AG04450 (cell line): ENCODE data around the gene AGPAT2. TPM values are rescaled to one million over a fixed set of nuclear protein-coding genes. Genes with fewer than 3 reads are reported as not detected.
"Not testable (repeated sequence)": the region's sequence is repeated elsewhere in the genome, so short reads cannot be mapped to it uniquely, and the experiment has no call there.

Experiments used
- CTCF ChIA-PET: fragments of 300-600, 350-600 bp; formaldehyde crosslinking; extraction: SDS; loops from one replicate; lab custom pipeline; 2022; ENCODE audit warnings: antibody characterized with exemption, inconsistent platforms; lab: Charles Lee
- POLR2A ChIA-PET: fragments of 350-600 bp; formaldehyde crosslinking; extraction: SDS; loops from one replicate; lab custom pipeline; 2021; ENCODE audit warnings: antibody characterized with exemption, inconsistent platforms; lab: Yijun Ruan, JAX
- DNase-seq: peaks from one replicate; pipeline ENCODE4 v3.0.0-alpha.2; 2011; ENCODE audit warnings: low read depth, low spot score
- H3K27ac ChIP-seq: one replicate; pipeline ENCODE4 v1.5.1; 2012; ENCODE audit warnings: low read depth, low read length, control low read depth
- H3K27me3 ChIP-seq: one replicate; pipeline ENCODE4 v1.6.0; 2012; ENCODE audit warnings: low read length; ENCODE audit not compliant: control insufficient read depth, insufficient read depth
- H3K4me3 ChIP-seq: 2 replicates; pipeline ENCODE4 v1.5.1; 2011; ENCODE audit warnings: mild to moderate bottlenecking, low read depth, low read length, control low read depth
- H3K9me3 ChIP-seq: 2 replicates; pipeline ENCODE4 v1.5.1; 2012; ENCODE audit warnings: low read length; ENCODE audit not compliant: control insufficient read depth, insufficient read depth
- polyA plus RNA-seq: library from polyadenylated mRNA; depleted of rRNA; stranded (reverse); fragments of >200 nt; gene quantifications from 2 replicates; pipeline ENCODE4 v1.2.3, GENCODE V29; 2011
- TF ChIP-seq, protein P1 (sequence below): IDR thresholded peaks from 2 replicates; pipeline ENCODE4 v1.5.1; 2011; ENCODE audit warnings: low read depth, low read length, control low read depth, inconsistent platforms

AGPAT2 gene
- polyA plus RNA-seq, 1 experiment = 24.4 TPM

DNA sequence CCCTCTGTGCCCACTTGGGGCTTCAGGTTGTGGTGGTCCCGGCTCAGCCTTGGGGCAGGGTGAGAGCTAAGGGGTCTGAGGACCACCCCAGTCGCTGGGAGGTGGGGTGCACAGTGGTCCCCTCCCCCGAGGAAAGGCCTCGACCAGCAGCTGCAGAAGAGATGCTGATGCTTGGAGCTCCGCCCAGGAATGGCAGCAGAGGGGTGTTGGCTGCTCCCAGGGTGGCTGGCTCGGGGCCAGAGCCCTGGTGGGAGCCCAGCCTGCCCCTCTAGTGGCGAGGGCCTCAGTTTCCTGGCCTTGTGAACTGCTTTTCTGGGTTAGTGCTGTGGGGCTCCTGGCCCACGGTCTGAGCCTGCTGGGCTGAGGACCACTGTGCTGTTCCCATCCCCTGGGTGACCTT lies 26.3 kb upstream of the AGPAT2 start:
- no peak overlapping the region for H3K4me3 ChIP-seq
- CTCF ChIA-PET = no interaction called here
- POLR2A ChIA-PET = interaction anchor here (1.1 to 2.1 kb wide), 2 partner anchors 13 to 15 kb away, joined by 3 to 14 read pairs; no protein-coding TSS in a partner anchor

DNA sequence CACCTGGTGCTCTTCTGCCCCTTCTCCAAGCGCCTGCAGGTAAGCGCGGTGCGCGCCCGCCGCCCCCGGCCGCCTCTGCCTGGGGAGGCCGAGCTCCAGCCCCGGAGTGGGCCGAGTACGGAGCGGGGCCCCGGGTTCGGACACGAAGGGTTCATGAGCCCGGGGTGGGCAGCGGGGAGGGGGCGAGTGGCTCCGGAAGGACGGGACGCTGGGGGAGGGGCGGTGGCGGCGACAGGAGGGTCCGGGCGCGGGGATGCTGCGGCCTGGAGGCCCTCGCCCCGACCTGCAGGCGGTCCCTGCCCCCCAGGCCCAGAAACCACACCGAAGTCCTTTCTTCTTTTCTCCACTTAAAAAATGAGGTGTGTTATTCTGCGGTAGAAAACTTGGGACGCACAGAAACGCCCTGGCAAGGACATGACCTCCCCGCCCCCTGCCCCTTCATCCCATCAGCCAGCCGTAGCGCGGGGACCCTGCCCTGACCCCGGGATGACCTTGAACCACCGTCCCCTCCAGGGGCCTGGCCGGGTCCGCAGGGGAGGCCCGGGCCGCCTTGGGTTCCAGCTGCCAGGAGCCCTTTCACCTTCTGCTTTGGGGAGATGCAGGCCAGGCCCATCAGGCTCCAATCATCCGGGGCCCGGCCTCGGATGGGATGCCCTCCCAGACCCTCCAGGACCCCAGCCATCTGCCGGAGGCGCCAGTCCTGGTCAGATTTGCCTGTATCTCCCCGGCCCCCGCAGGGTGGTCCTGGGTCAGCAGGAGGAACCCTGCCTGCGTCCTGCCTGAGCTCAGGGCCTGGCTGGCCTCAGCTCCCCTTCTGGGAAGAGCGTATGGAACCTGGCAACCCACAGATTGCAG lies 25.7 kb upstream of the AGPAT2 start:
- peaks cover 16% of the 10 kb centered on the region for H3K27me3 ChIP-seq
- DNase-seq = no peak
- ChIA-PET POLR2A (interaction anchor here (1.1 to 2.1 kb wide), 2 partner anchors 14 to 15 kb away, joined by 3 to 14 read pairs; no protein-coding TSS in a partner anchor), CTCF (no interaction called here)
- TF ChIP-seq, protein P1, sequence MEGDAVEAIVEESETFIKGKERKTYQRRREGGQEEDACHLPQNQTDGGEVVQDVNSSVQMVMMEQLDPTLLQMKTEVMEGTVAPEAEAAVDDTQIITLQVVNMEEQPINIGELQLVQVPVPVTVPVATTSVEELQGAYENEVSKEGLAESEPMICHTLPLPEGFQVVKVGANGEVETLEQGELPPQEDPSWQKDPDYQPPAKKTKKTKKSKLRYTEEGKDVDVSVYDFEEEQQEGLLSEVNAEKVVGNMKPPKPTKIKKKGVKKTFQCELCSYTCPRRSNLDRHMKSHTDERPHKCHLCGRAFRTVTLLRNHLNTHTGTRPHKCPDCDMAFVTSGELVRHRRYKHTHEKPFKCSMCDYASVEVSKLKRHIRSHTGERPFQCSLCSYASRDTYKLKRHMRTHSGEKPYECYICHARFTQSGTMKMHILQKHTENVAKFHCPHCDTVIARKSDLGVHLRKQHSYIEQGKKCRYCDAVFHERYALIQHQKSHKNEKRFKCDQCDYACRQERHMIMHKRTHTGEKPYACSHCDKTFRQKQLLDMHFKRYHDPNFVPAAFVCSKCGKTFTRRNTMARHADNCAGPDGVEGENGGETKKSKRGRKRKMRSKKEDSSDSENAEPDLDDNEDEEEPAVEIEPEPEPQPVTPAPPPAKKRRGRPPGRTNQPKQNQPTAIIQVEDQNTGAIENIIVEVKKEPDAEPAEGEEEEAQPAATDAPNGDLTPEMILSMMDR = no peak
- H3K27ac ChIP-seq = no peak overlapping the region
- H3K4me3 ChIP-seq = peak overlapping the region; percentile 44
- no peaks in the 10 kb centered on the region; the same call in 1 of the 2 replicates for H3K9me3 ChIP-seq

More for the DNA sequence above, 26.3 kb upstream of the AGPAT2 start:
- H3K9me3 ChIP-seq = no peaks in the 10 kb centered on the region; the same call in 1 of the 2 replicates
- H3K27ac ChIP-seq = no peak overlapping the region
- DNase-seq = no peak
- TF ChIP-seq, protein P1 = no peak
- H3K27me3 ChIP-seq = peaks cover 16% of the 10 kb centered on the region

DNA sequence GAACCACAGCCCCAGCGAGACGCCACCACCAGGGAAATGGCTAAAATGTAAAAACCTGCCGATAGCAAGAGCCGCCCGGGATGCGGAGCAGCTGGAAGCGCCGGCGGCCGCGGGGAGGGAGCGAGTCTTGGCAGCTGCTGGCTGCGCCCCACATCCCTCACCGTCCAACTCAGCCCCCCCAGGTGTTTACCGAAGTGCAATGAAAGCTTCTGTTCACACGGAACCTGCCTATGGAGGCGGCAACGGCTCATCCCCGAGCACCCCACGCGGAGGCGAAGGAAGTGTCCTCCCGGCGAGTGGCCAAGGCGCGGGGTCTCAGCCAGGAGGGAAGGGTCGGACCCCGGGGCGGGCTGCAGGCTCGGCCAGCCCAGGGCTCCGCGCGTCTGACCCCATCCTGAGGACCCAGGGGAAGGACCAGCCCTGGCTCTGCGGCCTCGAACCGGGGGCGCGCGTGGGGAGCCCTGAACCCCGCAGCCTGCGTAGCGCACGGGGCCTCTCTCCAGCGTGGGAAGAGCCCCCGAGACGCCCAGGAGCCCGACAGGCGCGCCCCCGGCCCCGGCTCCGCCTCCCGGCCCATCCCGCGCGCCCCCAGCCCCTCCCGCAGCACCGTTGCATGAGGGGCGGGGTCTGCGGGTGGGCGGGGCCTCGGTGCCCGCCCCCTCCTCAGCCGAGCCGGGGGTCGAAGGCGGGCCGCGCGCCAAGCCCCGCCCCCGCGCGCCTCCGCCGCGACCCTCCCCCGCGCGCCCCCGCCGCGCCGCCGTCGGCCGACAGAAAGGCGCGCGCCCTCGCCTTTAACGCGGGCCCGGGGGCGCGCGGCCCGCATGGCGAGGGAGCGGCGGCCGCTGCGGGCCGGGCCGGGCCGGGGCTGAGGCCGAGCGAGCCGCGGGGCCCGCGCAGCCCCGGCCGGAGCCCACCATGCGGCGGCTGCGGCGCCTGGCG lies 24.8 kb upstream of the AGPAT2 start, which contains the start of gene DIPK1B:
Gene DIPK1B (plus strand): TSS at position 822 of the 939 bp plus-strand sequence. CDS start 94 bp downstream, at position 916.
- no peak for DNase-seq
- Histone ChIP-seq H3K27ac (no peak within 1 kb of the TSS), H3K9me3 (no peaks in the 10 kb centered on the region; the same call in 1 of the 2 replicates), H3K4me3 (peak within 1 kb of the TSS; percentile 44), H3K27me3 (peaks cover 16% of the 10 kb centered on the region)
- CTCF ChIA-PET = no interaction called here
- TF ChIP-seq, protein P1 = no peak
- POLR2A ChIA-PET = no interaction called here

DNA sequence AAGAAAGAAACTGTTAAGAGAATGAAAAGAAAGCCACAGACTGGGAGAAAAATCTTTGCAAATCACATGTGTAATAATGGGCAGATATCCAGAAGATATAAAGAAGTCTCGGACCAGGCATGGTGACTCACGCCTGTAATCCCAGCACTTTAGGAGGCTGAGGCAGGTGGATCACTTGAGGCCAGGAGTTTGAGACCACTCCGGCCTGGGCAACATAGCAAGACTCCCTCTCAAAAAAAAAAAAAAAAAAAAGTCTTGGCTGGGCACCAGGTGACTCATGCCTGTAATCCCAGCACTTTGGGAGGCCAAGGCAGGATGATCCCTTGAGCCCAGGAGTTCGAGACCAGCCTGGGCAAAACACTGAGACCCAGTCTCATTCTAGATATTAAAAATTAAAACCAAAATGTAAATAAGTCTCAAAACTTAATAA lies 24.0 kb upstream of the AGPAT2 start:
- H3K9me3 ChIP-seq, DNase-seq, POLR2A ChIA-PET, H3K4me3 ChIP-seq, H3K27ac ChIP-seq: not testable (repeated sequence)
- H3K27me3 ChIP-seq = peaks cover 16% of the 10 kb centered on the region
- CTCF ChIA-PET = interaction anchor here (0.6 to 0.9 kb wide), 2 partner anchors 39 to 75 kb away, joined by 4 read pairs; no protein-coding TSS in a partner anchor

DNA sequence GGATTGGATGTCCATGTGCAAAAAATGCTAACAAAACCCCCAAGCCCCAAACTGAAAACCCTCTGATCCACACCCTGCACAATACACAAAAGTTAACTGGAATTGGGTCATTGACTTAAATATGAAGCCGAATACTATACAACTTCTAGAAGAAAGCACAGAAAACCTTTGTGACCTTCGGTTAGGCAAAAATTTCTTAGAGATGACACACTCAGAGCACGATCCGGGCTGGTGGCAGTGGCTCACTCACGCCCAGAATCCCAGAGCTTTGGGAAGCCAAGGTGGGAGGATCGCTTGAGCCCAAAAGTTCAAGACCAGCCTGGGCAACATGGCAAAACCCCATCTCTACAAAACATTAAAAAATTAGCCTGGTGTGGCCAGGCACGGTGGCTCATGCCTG lies 23.3 kb upstream of the AGPAT2 start:
- ChIA-PET CTCF (interaction anchor here (0.6 to 0.9 kb wide), 2 partner anchors 39 to 75 kb away, joined by 4 read pairs; no protein-coding TSS in a partner anchor), POLR2A (no interaction called here)
- no peak overlapping the region for H3K27ac ChIP-seq
- TF ChIP-seq, protein P1 = no peak
- H3K9me3 ChIP-seq = no peaks in the 10 kb centered on the region; the same call in 1 of the 2 replicates
- no peak overlapping the region for H3K4me3 ChIP-seq
- peaks cover 16% of the 10 kb centered on the region for H3K27me3 ChIP-seq
- DNase-seq = no peak
